ENCODE measurements around the gene KIF16B. TPM values are rescaled to one million over a fixed set of nuclear protein-coding genes. Genes with fewer than 3 reads are reported as not detected.

Gene KIF16B
- total RNA-seq, 4 donors from 2014 or later, result 15.7 to 29.0 (median 19.3) TPM

DNA sequence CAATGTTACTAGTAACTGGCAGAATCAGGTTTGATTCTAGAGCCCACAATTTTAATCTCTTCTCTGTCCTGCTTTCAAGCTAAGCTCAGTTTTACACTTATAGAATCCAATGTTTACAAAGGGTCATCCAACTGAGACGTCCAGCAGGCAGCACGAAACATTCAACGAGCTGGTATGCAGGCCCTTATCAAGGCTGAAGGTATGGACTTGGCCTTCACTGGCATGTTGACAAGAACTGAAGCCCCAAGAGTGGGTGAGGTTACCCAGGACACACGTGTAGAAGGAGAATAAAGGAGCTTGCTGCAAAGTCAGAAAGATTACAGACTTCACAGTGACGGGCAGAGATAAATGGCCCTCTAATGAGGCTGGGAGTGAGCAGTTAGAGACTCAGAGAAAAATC lies 187.4 kb downstream of the KIF16B start:
- no peak for ATAC-seq (ENCODE audit: low FRiP score)
- TF ChIP-seq, protein P1, sequence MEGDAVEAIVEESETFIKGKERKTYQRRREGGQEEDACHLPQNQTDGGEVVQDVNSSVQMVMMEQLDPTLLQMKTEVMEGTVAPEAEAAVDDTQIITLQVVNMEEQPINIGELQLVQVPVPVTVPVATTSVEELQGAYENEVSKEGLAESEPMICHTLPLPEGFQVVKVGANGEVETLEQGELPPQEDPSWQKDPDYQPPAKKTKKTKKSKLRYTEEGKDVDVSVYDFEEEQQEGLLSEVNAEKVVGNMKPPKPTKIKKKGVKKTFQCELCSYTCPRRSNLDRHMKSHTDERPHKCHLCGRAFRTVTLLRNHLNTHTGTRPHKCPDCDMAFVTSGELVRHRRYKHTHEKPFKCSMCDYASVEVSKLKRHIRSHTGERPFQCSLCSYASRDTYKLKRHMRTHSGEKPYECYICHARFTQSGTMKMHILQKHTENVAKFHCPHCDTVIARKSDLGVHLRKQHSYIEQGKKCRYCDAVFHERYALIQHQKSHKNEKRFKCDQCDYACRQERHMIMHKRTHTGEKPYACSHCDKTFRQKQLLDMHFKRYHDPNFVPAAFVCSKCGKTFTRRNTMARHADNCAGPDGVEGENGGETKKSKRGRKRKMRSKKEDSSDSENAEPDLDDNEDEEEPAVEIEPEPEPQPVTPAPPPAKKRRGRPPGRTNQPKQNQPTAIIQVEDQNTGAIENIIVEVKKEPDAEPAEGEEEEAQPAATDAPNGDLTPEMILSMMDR (IDR thresholded peaks at IDR 0.05), result no peak
- no peak for DNase-seq (ENCODE audit: low spot score)

DNA sequence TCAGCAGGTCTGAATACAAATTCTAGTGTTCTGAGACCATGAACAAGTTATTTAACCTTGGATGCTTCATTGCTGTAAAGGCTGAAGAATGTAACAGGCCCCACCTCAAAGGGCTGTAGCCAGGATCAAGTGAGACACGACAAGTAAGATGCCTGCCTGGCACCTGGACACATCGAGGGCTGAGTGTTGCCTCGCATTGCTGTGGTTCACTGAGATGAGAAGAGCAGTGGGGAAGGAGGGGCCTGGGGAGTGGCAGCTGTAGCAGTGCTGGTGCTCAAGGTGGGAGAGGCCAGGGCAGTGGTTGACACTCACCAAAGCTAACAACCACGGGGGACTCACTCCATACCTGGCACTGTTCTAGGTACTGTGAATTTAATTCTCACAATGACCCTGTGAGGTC lies 187.8 kb downstream of the KIF16B start:
- TF ChIP-seq, protein P1 (IDR thresholded peaks at IDR 0.05), result no peak
- ATAC-seq (ENCODE audit: low FRiP score) (no peak), DNase-seq (ENCODE audit: low spot score) (no peak)

DNA sequence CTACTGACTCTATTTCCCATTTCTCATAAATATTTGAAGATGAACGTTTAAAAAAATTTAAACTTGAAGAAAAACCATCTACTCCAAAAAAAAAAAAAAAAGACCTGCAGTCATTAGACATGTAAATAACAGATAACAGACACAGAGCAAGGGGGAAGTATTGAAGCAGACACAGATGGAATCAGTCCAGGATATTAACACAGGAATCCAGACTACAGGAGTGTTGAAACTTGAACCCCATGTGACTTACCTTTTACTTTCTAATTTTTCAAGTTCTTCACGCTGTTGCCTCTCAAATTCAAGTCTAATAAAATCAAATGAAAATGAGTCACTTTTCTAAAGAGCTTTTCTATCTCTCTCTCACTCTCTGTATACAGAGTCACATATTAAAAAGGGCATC lies 191.8 kb downstream of the KIF16B start:
- ATAC-seq (ENCODE audit: low FRiP score), result no peak

DNA sequence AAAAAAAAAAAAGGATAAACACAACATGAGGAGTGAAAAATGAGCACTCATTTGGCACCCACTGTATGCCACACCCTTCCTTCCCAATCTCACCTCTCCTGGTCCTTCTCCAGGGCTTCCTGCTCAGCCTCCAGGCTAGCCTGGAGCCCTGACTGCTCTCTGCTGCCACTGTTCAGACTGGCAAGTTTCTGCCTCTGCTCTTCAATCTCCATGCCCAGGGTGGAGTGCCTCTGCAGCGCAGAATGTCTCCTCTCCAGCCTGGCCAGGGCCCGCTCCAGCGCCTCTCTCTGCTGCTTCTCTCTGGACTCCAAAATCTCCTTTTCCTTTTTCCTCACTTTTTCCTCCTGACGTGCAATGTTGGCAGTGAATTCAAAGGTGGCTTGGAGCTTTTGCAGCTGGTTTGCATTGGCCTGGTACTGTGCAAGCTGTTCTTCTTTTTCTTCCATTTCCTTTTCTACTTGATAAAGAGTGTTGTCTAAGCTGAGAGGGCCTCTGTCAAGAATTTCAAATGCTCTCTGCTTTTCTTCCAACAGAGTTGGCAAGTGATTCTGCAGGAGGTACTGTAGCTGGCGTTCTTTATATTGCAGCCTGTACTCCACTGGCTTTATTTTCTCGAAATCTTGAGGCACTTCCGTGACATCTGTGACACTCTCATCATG lies 194.4 kb downstream of the KIF16B start:
- DNase-seq (ENCODE audit: low spot score) (no peak), ATAC-seq (ENCODE audit: low FRiP score) (no peak)
- TF ChIP-seq, protein P1 (IDR thresholded peaks at IDR 0.05), result no peak

More for the DNA sequence above, 191.8 kb downstream of the KIF16B start:
- TF ChIP-seq, protein P1 (IDR thresholded peaks at IDR 0.05), result no peak
- no peak for DNase-seq (ENCODE audit: low spot score)

DNA sequence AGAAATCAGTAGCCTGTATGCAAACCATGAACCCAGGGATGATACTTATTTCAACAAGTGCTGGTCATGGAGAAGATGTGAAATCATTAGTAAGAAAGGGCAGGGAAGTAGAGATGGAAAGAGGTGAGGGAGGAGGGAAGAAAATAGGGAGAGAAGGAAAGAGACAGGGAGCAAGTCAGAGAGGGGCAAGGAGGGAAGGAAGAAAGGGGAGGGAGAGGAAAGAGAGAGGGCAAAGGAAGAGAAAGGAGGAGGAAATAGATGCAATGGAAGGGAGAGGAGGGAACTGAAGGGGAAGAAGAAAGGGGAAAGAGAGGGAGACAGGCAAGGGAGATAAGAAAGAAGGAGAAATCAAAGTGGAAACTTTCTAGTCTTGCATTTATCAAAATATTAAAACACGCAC lies 195.1 kb downstream of the KIF16B start:
- TF ChIP-seq, protein P1 (IDR thresholded peaks at IDR 0.05), result no peak
- DNase-seq (ENCODE audit: low spot score) (no peak), ATAC-seq (ENCODE audit: low FRiP score) (no peak)

DNA sequence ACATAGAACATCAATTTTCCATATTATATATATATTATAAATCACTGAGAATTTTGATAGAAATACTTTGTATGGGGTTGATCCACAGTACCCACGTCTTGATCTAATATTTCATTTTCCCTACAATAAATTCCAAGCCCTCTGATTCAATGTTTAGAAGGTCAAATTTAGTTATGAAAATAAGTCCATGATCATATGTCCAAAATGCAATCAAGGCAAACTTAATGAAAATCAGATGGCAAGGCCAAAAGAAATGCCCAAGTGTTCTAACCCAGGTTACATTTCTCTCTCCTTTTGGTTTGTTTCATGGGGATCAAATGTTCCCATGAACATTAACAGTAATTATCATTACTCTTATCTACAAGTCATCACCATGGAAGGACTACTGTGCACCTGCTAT lies 203.8 kb downstream of the KIF16B start:
- ATAC-seq (ENCODE audit: low FRiP score) (no peak), DNase-seq (ENCODE audit: low spot score) (no peak)
- TF ChIP-seq, protein P1 (IDR thresholded peaks at IDR 0.05), result no peak

DNA sequence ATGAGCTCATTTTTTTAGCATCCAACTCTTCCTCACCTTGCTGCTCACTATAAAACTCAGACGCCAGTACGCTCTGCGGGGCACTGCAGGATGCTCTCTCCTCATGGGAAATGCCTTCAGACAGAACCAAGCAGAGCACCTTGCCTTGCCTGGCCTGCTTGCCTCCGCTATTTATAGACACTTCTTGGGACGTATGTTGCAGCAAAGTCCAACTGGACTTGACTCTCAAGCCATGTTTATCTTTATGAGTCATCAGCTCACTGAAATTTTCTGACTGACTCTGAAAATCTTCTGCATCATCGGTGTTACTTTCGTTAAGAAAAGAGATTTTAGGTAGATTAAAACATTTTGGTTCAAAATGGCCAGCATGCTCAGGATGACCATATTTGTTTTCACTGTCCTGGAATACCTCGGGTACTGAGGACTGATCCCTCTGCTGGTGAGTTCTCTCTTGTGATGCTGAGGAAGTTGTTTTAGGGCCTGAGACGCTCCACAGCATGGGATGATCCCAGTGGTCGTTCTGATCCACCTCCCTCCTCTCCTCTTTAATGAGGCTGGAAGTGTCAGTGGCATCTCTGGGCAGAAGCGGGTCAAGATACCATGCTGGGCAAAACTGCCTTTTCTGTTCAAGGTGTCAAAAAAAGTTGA lies 204.5 kb downstream of the KIF16B start:
- DNase-seq (ENCODE audit: low spot score), result no peak
- ATAC-seq (ENCODE audit: low FRiP score), result no peak

More for the DNA sequence above, 204.5 kb downstream of the KIF16B start:
- TF ChIP-seq, protein P1 (IDR thresholded peaks at IDR 0.05), result no peak
